UCSD-AML1 (cell line): ENCODE measurements around the gene ZNF416.
A peak's percentile ranks its signal among the peaks of the same experiment; 100 is the strongest.

Experiments
- DNase-seq: peaks from one replicate; lab custom pipeline; 2025; ENCODE audit not compliant: unreplicated experiment; lab: John Stamatoyannopoulos, UW

The ZNF416 gene

GRCh38 chr19:57578487-57579205 lies at the start of gene ZNF416:
TSS of gene ZNF416 (minus strand) at chr19:57578911. CDS start at chr19:57578704, 207 bp downstream.
- peak; percentile 97 for DNase-seq

GRCh38 chr19:57623091-57623490 lies 44.4 kb upstream of the ZNF416 start:
- no peak for DNase-seq

- DNase-seq: no peak
Measured at GRCh38 chr19:57620673-57621348, 42.1 kb upstream of the ZNF416 start.

DNA sequence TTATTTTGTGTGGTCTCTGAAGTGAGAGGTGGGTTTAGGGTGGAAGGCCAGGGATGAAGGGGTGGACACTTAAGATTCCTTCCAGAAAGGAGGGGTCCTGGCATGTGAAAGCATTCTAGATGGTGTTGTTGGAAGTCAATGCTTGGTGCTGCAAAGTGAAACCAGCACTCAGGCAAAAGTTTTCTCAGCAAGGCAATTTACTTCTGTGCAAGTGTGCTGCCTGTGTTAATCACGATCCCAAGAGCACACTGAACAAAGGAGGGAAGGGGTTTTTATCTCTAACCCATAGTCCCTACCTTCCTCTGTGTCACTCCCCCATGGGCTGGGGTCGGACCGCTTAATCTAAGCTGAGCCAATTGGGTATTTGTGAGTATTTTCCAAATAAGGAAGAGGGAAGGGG lies 36.6 kb upstream of the ZNF416 start:
- DNase-seq: no peak

- peak; percentile 90 for DNase-seq
Measured at GRCh38 chr19:57613941-57614743, 35.4 kb upstream of the ZNF416 start, which contains the start of gene ZNF134. TSS of gene ZNF134 (plus strand) at chr19:57614242. CDS start at chr19:57619469, 5,227 bp downstream.

DNA sequence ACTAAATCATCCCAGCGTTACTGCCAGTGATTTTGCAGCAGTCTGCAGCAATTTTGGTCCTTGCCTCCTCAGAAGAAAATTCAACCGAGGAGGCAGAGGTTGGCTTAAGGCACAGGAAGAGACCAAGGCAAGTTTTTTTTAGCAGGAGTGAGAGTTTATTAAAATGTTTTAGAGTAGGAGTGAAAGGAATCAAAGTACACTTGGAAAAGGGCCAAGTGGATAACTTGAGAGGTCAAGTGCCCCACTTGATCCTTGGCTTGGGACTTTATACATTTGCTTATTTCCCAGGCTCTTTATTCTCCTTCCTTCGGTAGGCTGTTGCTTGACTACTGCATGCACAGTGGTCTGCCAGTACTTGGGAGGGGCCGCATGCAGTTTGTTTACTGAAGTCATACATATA lies 32.4 kb upstream of the ZNF416 start:
- DNase-seq: no peak

GRCh38 chr19:57606931-57607330 lies 28.2 kb upstream of the ZNF416 start:
- DNase-seq: no peak

GRCh38 chr19:57599761-57600383 lies 21.2 kb upstream of the ZNF416 start, which contains the start of gene ZNF530:
TSS of gene ZNF530 (plus strand) at chr19:57599885. CDS start at chr19:57604346, 4,461 bp downstream.
- peak; percentile 88 for DNase-seq

- no peak for DNase-seq
Measured at GRCh38 chr19:57599377-57599760, 20.7 kb upstream of the ZNF416 start.

DNA sequence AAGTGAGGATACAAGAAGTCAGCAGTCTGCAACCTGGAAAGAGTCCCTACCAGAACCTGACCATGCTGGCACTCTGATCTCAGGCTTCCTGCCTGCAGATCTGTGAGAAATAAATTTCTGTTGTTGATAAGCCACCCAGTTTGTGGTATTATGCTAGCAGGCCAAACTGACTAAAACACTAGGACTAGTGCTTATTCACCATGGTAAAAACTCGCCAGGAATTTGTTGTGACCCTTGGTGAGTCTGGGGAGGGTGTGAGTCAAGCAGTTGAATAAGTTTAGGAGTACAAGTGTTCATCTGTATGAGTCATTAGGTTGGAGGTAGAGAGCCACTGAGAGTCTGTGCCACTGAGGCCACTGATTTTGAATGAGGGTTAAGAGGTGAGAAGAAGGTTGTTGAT lies 8.8 kb upstream of the ZNF416 start:
- DNase-seq: no peak

DNA sequence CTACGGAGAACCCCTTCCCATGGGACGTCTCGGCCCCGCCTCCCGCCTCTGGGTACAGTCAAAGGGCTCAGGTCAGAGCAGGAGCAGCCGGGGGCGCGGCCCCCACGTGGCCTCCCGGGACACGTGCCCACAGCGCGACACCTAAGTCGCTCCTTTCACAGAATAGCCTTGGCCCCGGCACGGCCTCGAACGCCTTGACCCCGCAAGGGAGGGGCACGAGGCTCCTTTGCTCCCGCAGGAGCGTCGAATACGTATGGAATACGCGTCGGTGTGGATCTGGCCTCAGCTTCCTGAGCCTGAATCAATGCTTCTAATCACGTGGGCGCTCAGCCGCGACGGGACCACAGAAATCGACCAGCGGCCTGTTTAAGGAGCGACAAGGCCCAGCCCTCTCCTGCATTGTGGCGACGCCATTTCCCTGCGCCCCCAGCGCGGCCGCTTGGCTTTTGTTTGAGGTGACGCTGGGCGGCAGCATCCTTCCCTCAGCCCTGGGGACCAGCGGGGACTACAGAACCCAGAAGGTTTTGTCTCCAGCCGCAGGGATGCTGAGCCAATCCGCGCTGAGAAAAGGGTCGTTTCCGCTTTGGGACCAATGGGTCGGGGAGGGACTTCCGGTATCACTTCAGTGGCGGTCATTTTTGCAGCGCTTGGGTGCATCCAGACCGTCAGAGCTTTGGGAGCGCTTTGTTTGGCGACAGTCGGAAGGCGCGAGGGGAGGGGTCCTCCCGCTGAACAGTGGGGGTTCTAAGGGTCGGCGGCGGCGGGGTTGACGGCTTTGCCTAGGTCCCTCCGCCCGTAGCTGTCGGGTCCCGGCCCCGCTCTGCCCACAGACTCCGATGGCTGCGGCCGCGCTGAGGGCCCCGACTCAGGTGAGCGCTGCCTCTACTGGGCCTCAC lies 5.1 kb upstream of the ZNF416 start, which contains the start of gene ZIK1:
Gene ZIK1, plus strand, starts transcription at position 625 of the 896 bp plus-strand sequence. Its CDS starts 212 bp downstream, at position 837.
- peak; percentile 89 for DNase-seq

DNA sequence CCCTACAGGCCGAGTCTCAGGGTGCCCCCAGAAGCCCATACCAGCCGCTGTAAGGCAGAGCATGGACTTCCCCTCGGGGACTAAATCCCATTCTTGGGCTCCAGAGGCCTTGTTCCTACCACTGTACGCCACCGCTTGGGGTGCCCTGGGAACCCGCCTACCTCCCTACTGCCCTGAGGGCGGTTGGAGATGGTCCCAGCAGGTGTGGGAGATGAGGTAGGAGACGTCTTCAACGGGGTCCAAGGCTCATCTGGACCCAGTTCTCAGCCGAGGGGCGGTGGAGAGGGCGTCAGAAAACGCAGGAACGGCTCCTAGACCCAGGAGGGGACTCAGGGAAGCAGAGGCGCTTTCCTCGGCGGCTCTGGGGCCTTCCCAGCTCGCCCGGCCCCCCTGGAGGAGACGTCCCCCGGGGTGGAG lies 4.4 kb upstream of the ZNF416 start:
- DNase-seq: no peak

DNA sequence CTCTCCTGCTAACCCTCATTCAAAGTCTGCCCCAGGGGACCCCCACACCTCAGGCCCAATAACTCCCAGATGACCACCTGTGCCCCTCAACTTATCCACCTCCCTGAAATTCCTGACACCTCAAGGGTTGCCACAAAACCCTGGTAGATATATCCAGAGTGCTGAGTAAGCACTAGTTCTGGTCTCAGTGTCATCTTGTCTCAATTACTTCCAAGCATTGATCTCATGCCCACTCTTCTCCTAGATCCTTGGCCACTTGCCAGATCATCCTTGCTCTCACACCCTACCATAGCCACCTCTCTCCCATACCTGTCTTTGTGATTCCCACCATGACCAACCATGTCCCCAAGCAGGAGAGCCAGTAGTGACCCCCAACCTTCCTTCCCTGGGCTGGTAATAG lies 2.0 kb downstream of the ZNF416 start:
- no peak for DNase-seq

- no peak for DNase-seq
Measured at GRCh38 chr19:57572415-57572947, 6.2 kb downstream of the ZNF416 start.

GRCh38 chr19:57570707-57571106 lies 8.0 kb downstream of the ZNF416 start:
- no peak for DNase-seq

DNA sequence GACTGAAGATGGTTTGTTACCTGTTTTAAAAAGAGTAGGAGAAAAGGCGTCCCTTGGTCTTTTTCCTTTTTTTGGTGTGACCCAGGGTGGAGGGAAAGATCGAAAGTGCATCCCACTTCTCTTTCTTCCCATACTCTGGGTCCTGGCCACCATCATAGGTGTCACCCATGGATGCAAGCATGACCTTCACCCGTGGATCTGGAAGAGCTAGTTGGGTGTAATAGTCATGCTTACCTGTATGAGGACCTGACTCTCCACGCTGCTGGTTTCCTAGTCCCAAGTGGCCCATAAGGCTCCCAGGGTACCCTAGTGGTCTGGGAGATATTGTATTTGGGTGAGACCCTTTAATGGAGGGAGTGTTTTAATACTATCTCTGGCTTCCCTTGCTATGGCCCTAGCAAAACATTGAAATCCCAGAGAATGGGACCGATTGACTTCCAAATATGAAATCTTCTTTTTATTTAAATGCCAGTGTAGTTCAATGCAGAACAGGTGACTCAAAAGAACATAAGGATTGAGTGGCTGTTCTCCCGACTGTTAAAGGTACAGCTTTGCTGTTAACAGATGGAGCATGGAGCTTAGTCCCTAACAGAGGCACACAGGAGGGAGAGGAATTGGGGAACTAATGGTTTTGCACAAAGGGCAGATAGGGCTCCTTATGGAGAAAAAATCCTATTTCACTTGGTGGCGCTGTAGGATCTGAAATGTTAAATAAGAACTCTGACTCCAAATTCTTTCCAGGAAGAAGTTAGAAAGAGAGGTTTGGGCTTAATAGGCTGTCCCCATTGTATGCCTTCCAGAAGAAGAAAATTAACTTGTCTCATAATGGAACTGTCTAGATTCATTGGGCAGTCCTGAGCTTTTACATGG lies 12.1 kb downstream of the ZNF416 start:
- DNase-seq: peak; percentile 9

- no peak for DNase-seq
Measured at GRCh38 chr19:57563547-57563946, 15.2 kb downstream of the ZNF416 start.

DNA sequence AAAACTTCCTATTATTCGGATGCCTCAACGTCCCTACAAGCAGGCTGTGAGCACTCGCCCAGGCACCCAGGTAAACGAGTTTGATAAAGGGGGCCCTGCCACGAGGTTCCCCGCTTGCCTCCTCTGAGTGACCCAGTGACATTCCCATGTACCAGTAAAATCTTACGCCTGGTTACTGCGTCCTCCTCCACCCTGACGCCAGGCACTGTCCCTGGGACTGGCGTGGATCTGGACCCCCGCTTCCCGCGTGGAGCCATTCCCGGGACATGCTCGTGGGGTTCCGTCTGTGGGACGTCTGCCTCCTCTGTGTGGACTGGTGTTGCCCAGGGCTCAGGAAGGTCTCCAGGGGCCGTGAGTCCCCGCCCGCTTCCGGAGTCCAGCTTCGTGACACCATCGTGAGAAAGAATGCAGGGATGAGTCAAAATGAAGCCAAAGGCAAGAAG lies 18.6 kb downstream of the ZNF416 start:
- no peak for DNase-seq
